ENCODE measurements around the gene ZSCAN21.
"Not testable (repeated sequence)": the region's sequence is repeated elsewhere in the genome, so short reads cannot be mapped to it uniquely, and the experiment has no call there.

The ZSCAN21 gene

DNA sequence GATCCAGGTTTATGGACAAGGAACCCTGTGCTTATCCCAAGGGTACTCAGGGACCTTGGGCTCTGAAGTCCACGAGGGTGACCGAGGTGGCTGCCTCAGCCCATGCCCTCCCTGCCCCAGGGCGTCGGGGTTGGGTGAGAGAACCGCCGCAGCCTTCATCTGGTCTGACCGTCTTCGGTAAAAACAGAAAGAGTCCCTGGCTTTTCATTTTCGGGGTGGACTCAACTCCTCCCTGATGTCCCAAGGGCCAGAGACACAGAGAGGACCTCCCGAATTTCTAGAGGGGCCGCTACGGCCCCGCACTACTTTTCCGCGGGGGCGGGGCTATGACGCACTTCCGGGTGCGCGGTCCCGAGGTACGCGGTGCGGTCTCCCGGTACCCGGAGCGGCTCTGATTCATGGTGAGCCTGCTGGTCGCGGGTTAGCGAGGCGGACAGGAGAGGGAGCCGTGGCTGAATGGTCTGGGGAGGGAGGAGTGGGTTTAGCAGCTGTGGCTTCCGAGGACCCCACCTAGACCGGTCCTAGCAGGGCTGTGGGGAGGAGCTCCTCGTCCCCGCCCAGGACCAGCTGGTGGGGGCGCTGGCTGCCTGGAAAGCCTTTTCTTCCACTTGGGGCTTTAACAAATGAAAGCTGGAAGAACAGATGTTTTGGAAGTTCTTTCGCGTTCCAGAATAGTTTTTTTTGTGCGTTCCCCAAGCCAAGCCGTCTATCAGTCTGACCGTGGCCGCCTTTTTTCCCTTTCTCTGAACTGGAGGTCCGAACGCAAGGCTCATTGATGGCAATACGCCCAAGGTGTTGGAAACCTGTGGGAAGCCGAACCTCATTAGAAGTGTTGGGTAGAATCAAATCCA is at the start of gene ZSCAN21:
Gene ZSCAN21 (plus strand): TSS at position 334 of the 851 bp plus-strand sequence. CDS start 7,233 bp downstream, outside the sequence.
- Histone ChIP-seq H3K9ac (ENCODE audit: low read length) (peak within 1 kb of the TSS; percentile 92), H3K4me3 (ENCODE audit: low read length) (peak within 1 kb of the TSS; percentile 97), H3K27me3 (replicated peaks; ENCODE audit: control insufficient read depth, insufficient read depth, low read length) (no peaks in the 10 kb centered on the region), H3K36me3 (ENCODE audit: control insufficient read depth, insufficient read depth, low read length, severe bottlenecking) (no peaks in the 10 kb centered on the region), H3K9me3 (ENCODE audit: control insufficient read depth, low read length) (no peaks in the 10 kb centered on the region), H3K4me1 (ENCODE audit: control insufficient read depth, insufficient read depth, low read length) (peaks cover 11% of the 10 kb centered on the region)
- peak; percentile 93 for DNase-seq (ENCODE audit: low read depth)

GRCh38 chr7:100000239-100000638 is 49.3 kb upstream of the ZSCAN21 start:
- no peak for DNase-seq (ENCODE audit: low read depth)
- Histone ChIP-seq H3K9ac (ENCODE audit: low read length) (no peak overlapping the region), H3K9me3 (ENCODE audit: control insufficient read depth, low read length) (no peaks in the 10 kb centered on the region), H3K4me3 (ENCODE audit: low read length) (no peak overlapping the region), H3K27me3 (replicated peaks; ENCODE audit: control insufficient read depth, insufficient read depth, low read length) (no peaks in the 10 kb centered on the region), H3K4me1 (ENCODE audit: control insufficient read depth, insufficient read depth, low read length) (peaks cover 3% of the 10 kb centered on the region), H3K36me3 (ENCODE audit: control insufficient read depth, insufficient read depth, low read length, severe bottlenecking) (no peaks in the 10 kb centered on the region)

DNA sequence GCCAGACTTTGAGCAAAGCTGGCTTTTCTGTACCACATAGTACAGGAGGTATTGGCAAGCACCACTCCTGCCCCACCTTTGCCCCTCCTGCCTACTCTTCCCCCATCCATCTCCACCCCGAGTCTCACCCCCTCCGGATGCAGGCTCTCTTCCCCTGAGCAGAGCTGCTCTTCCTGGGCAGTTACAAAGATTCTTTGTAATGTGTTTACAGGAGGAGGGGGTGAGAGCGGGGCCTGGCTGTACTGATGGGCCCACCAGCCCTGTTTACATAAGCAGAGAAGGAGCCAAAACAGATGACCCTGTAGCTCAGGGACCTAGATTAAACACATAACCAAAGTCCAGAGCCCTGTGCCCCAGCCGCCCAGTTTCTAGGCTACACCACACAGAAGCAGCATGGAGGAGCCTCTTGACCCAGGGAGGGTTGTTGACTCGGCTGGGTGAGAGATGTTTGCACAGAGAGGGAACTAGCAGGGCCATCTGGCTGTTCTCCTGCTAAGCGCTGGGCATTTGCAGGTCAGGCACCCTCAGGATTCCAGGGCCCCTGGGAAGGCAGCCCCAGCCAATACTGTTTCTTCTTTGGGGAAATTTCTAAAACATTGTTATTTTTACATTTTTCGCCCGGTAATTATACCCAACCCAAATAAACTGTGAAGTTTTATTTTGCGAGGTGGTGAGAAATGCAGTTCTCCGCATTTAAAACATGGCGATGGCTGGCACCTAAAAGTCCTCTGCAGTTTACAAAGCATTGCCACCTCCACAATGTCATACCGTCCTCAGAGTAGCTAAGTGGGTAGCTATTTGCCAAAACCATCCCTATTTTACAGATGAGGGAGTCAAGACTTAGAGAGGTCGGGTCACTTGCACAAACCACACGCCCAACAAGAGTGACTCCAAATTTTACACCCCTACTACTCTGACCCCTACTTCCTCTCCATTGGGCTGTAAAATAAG is 45.6 kb upstream of the ZSCAN21 start:
- no peak for DNase-seq (ENCODE audit: low read depth)

DNA sequence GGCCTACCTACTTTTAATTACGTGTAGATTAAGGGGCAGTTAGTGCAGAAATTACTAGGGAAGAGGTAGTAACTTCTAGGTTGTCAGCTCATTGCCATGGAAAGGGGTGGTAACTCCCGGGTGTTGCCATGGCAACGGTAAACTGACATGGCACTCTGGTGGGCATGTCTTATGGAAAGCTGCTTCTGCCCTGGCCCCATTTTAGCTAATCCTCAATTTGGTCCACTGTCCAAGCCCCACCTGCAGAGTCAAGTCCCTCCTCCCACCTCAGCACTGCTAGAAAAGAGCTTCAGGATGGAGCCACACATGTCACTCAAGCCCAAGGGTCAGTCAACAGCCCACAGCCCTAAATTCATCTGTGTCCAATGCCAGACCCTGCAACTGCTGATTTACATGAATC is 41.7 kb upstream of the ZSCAN21 start:
- DNase-seq (ENCODE audit: low read depth) = no peak
- Histone ChIP-seq H3K36me3 (ENCODE audit: control insufficient read depth, insufficient read depth, low read length, severe bottlenecking) (no peaks in the 10 kb centered on the region), H3K9me3 (ENCODE audit: control insufficient read depth, low read length) (no peaks in the 10 kb centered on the region), H3K4me1 (ENCODE audit: control insufficient read depth, insufficient read depth, low read length) (peaks cover 5% of the 10 kb centered on the region), H3K9ac (ENCODE audit: low read length) (no peak overlapping the region), H3K4me3 (ENCODE audit: low read length) (no peak overlapping the region), H3K27me3 (replicated peaks; ENCODE audit: control insufficient read depth, insufficient read depth, low read length) (peaks cover 10% of the 10 kb centered on the region)

More for the DNA sequence above, 45.6 kb upstream of the ZSCAN21 start:
- Histone ChIP-seq H3K27me3 (replicated peaks; ENCODE audit: control insufficient read depth, insufficient read depth, low read length) (peaks cover 4% of the 10 kb centered on the region), H3K36me3 (ENCODE audit: control insufficient read depth, insufficient read depth, low read length, severe bottlenecking) (no peaks in the 10 kb centered on the region), H3K9ac (ENCODE audit: low read length) (no peak overlapping the region), H3K4me1 (ENCODE audit: control insufficient read depth, insufficient read depth, low read length) (no peaks in the 10 kb centered on the region), H3K9me3 (ENCODE audit: control insufficient read depth, low read length) (no peaks in the 10 kb centered on the region), H3K4me3 (ENCODE audit: low read length) (no peak overlapping the region)

DNA sequence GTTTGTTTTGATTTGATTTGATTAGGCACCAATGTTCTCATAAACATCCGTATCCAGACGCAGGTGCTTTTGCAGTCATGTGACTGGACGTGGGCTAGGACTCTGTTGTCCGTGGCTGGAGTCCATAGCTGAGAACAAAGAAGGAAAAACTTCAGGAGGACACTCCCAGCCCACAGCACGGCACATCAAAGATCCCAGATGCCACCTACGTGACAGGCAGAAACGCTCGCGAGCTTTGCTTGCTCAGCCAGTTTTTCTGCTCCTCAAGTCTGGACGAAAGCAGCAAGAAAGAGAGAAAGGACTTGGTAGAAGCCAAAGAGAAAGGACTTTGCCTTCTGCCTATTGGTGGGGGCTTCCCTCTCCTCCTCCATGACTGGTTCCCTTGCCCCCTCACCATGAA is 41.0 kb upstream of the ZSCAN21 start:
- Histone ChIP-seq H3K27me3 (replicated peaks; ENCODE audit: control insufficient read depth, insufficient read depth, low read length) (peaks cover 10% of the 10 kb centered on the region), H3K36me3 (ENCODE audit: control insufficient read depth, insufficient read depth, low read length, severe bottlenecking) (no peaks in the 10 kb centered on the region), H3K4me3 (ENCODE audit: low read length) (no peak overlapping the region), H3K9me3 (ENCODE audit: control insufficient read depth, low read length) (no peaks in the 10 kb centered on the region), H3K4me1 (ENCODE audit: control insufficient read depth, insufficient read depth, low read length) (peaks cover 5% of the 10 kb centered on the region), H3K9ac (ENCODE audit: low read length) (no peak overlapping the region)
- no peak for DNase-seq (ENCODE audit: low read depth)

DNA sequence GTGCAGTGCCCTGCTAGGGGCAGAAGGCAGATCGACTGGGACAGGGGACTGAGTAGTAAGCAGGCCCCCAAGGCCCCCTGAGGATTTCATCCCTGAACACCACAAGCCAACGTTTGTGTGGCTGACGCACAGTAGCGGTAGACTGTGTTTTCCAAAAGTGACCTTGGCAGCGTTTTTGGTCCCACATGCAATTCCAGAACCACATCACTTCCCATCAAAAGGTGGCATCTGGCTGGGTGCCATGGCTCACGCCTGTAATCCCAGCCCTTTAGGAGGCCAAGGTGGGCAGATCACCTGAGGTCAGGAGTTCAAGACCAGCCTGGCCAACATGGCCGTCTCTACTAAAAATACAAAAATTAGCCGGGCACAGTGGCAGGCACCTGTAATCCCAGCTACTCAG is 39.6 kb upstream of the ZSCAN21 start:
- not testable (repeated sequence) for DNase-seq (ENCODE audit: low read depth); H3K9me3 ChIP-seq (ENCODE audit: control insufficient read depth, low read length); H3K36me3 ChIP-seq (ENCODE audit: control insufficient read depth, insufficient read depth, low read length, severe bottlenecking); H3K9ac ChIP-seq (ENCODE audit: low read length); H3K4me3 ChIP-seq (ENCODE audit: low read length); H3K4me1 ChIP-seq (ENCODE audit: control insufficient read depth, insufficient read depth, low read length)
- peaks cover 10% of the 10 kb centered on the region for H3K27me3 ChIP-seq (replicated peaks; ENCODE audit: control insufficient read depth, insufficient read depth, low read length)

DNA sequence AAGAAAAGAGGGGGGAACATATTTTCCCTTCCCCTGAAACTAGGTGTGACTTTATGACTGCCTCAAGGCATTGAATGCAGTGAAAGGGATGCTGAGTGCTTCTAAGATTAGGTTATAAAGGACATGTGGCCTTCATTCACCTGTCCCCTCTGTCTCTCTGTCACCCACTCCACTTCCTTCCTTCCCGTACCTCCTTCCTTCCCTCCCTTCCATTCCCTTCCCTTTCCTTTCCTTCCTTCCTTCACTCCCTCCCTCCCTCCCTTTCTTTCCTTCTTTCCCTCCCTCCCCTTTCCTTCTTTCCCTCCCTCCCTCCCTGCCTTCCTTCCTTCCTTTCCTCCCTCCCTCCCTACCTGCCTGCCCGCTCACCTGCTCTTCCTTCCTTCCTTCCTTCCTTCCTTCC is 38.7 kb upstream of the ZSCAN21 start:
- no peak for DNase-seq (ENCODE audit: low read depth)
- Histone ChIP-seq H3K9me3 (ENCODE audit: control insufficient read depth, low read length) (no peaks in the 10 kb centered on the region), H3K4me1 (ENCODE audit: control insufficient read depth, insufficient read depth, low read length) (peaks cover 5% of the 10 kb centered on the region), H3K4me3 (ENCODE audit: low read length) (no peak overlapping the region), H3K36me3 (ENCODE audit: control insufficient read depth, insufficient read depth, low read length, severe bottlenecking) (no peaks in the 10 kb centered on the region), H3K27me3 (replicated peaks; ENCODE audit: control insufficient read depth, insufficient read depth, low read length) (peaks cover 10% of the 10 kb centered on the region), H3K9ac (ENCODE audit: low read length) (no peak overlapping the region)

- no peak for DNase-seq (ENCODE audit: low read depth)
- Histone ChIP-seq H3K4me1 (ENCODE audit: control insufficient read depth, insufficient read depth, low read length) (peaks cover 6% of the 10 kb centered on the region), H3K9ac (ENCODE audit: low read length) (no peak overlapping the region)
Measured at GRCh38 chr7:100011516-100011915, 38.1 kb upstream of the ZSCAN21 start.

GRCh38 chr7:100012385-100013327 is 36.9 kb upstream of the ZSCAN21 start:
- not testable (repeated sequence) for H3K9ac ChIP-seq (ENCODE audit: low read length); H3K9me3 ChIP-seq (ENCODE audit: control insufficient read depth, low read length); H3K36me3 ChIP-seq (ENCODE audit: control insufficient read depth, insufficient read depth, low read length, severe bottlenecking); H3K4me3 ChIP-seq (ENCODE audit: low read length); DNase-seq (ENCODE audit: low read depth)
- Histone ChIP-seq H3K27me3 (replicated peaks; ENCODE audit: control insufficient read depth, insufficient read depth, low read length) (peaks cover 10% of the 10 kb centered on the region), H3K4me1 (ENCODE audit: control insufficient read depth, insufficient read depth, low read length) (peaks cover 17% of the 10 kb centered on the region)

More at GRCh38 chr7:100011516-100011915, 38.1 kb upstream of the ZSCAN21 start:
- Histone ChIP-seq H3K4me3 (ENCODE audit: low read length) (no peak overlapping the region), H3K27me3 (replicated peaks; ENCODE audit: control insufficient read depth, insufficient read depth, low read length) (peaks cover 10% of the 10 kb centered on the region), H3K36me3 (ENCODE audit: control insufficient read depth, insufficient read depth, low read length, severe bottlenecking) (no peaks in the 10 kb centered on the region), H3K9me3 (ENCODE audit: control insufficient read depth, low read length) (no peaks in the 10 kb centered on the region)

- Histone ChIP-seq H3K27me3 (replicated peaks; ENCODE audit: control insufficient read depth, insufficient read depth, low read length) (peaks cover 10% of the 10 kb centered on the region), H3K9ac (ENCODE audit: low read length) (no peak overlapping the region), H3K4me1 (ENCODE audit: control insufficient read depth, insufficient read depth, low read length) (peaks cover 23% of the 10 kb centered on the region), H3K4me3 (ENCODE audit: low read length) (no peak overlapping the region), H3K9me3 (ENCODE audit: control insufficient read depth, low read length) (no peaks in the 10 kb centered on the region), H3K36me3 (ENCODE audit: control insufficient read depth, insufficient read depth, low read length, severe bottlenecking) (no peaks in the 10 kb centered on the region)
- DNase-seq (ENCODE audit: low read depth) = no peak
Measured at GRCh38 chr7:100013328-100013676, 36.3 kb upstream of the ZSCAN21 start.
